WTC11 (cell line): ENCODE data around the gene LLGL2. TPM values are rescaled to one million over a fixed set of nuclear protein-coding genes. Genes with fewer than 3 reads are reported as not detected.
A peak's percentile ranks its signal among the peaks of the same experiment; 100 is the strongest.

Source experiments
- ATAC-seq: fragments of 200-7000 bp; cut with Tn5 transposase; 2 replicates; pipeline ENCODE4 v1.10.0; 2021; ENCODE audit warnings: mild to moderate bottlenecking, moderate library complexity
- CTCF ChIA-PET: fragments of 300-600 bp; sonication (Branson Sonifier 250); formaldehyde crosslinking; loops from one replicate; lab custom pipeline; 2021; ENCODE audit warnings: antibody characterized with exemption; lab: Charles Lee
- POLR2A ChIA-PET: fragments of 350-600 bp; sonication (Branson Sonifier 250); formaldehyde crosslinking; loops from one replicate; lab custom pipeline; 2021; ENCODE audit warnings: antibody characterized with exemption; lab: Charles Lee
- DNase-seq: peaks from one replicate; pipeline ENCODE4 v3.0.0; 2021; ENCODE audit warnings: low spot score
- H3K27ac Mint-ChIP-seq: 2 replicates; pipeline ENCODE4 v1.8.0; 2021; ENCODE audit warnings: mixed read lengths
- H3K27me3 Mint-ChIP-seq: 2 replicates; pipeline ENCODE4 v1.8.0; 2021; ENCODE audit warnings: low read depth, mild to moderate bottlenecking, moderate library complexity, mixed read lengths
- H3K36me3 Mint-ChIP-seq: 2 replicates; pipeline ENCODE4 v1.8.0; 2021; ENCODE audit warnings: mixed read lengths
- H3K4me1 Mint-ChIP-seq: 2 replicates; pipeline ENCODE4 v1.8.0; 2022; ENCODE audit warnings: mixed read lengths
- H3K4me3 Mint-ChIP-seq: 2 replicates; pipeline ENCODE4 v1.8.0; 2021; ENCODE audit warnings: mild to moderate bottlenecking, moderate library complexity, mixed read lengths
- H3K9me3 Mint-ChIP-seq: 2 replicates; pipeline ENCODE4 v1.8.0; 2021; ENCODE audit warnings: mixed read lengths
- ATF1 ChIP-seq: sonication (generic); formaldehyde crosslinking; IDR thresholded peaks from 2 replicates; pipeline ENCODE4 v1.8.1; 2023; ENCODE audit warnings: mild to moderate bottlenecking, moderate library complexity, missing genetic modification reagents
- ATF6 ChIP-seq: sonication (generic); formaldehyde crosslinking; IDR thresholded peaks from 2 replicates; pipeline ENCODE4 v1.8.1; 2023; ENCODE audit warnings: mild to moderate bottlenecking, missing genetic modification reagents
- CBFB ChIP-seq: sonication (generic); formaldehyde crosslinking; IDR thresholded peaks from 2 replicates; pipeline ENCODE4 v1.8.1; 2022; ENCODE audit warnings: mild to moderate bottlenecking, low read depth, missing genetic modification reagents
- CDX4 ChIP-seq: fragments of 250-450 bp; sonication (Bioruptor Pico); IDR thresholded peaks from 2 replicates; pipeline ENCODE4 v1.9.0; 2021; ENCODE audit warnings: moderate library complexity, mild to moderate bottlenecking, inconsistent platforms, borderline replicate concordance
- ELF4 ChIP-seq: sonication (generic); formaldehyde crosslinking; IDR thresholded peaks from 2 replicates; pipeline ENCODE4 v1.8.1; 2022; ENCODE audit warnings: low read depth, mild to moderate bottlenecking, moderate library complexity, missing genetic modification reagents
- ERG ChIP-seq: fragments of 250-450 bp; sonication (Bioruptor Pico); IDR thresholded peaks from 2 replicates; pipeline ENCODE4 v1.8.0; 2021; ENCODE audit warnings: mild to moderate bottlenecking
- FOXJ3 ChIP-seq: sonication (generic); formaldehyde crosslinking; IDR thresholded peaks from 2 replicates; pipeline ENCODE4 v1.9.0; 2021; ENCODE audit warnings: missing genetic modification reagents, mild to moderate bottlenecking, borderline replicate concordance
- GTF2I ChIP-seq: fragments of 250-450 bp; sonication (Bioruptor Pico); conservative IDR thresholded peaks from 2 replicates; pipeline ENCODE4 v1.4.0; 2021; ENCODE audit warnings: mild to moderate bottlenecking
- HMGXB4 ChIP-seq: sonication (generic); formaldehyde crosslinking; IDR thresholded peaks from 2 replicates; pipeline ENCODE4 v1.8.1; 2023; ENCODE audit warnings: mild to moderate bottlenecking, moderate library complexity, missing genetic modification reagents
- KAT7 ChIP-seq: sonication (generic); formaldehyde crosslinking; IDR thresholded peaks from 2 replicates; pipeline ENCODE4 v1.8.1; 2023; ENCODE audit warnings: missing genetic modification reagents, mild to moderate bottlenecking, borderline replicate concordance
- MYBL2 ChIP-seq: sonication (generic); formaldehyde crosslinking; IDR thresholded peaks from 2 replicates; pipeline ENCODE4 v1.8.1; 2023; ENCODE audit warnings: mild to moderate bottlenecking, moderate library complexity, missing genetic modification reagents
- NFE2L1 ChIP-seq: sonication (generic); formaldehyde crosslinking; IDR thresholded peaks from 2 replicates; pipeline ENCODE4 v1.8.1; 2023; ENCODE audit warnings: missing genetic modification reagents
- PRDM15 ChIP-seq: sonication (generic); formaldehyde crosslinking; IDR thresholded peaks from 2 replicates; pipeline ENCODE4 v1.8.0; 2022; ENCODE audit warnings: missing genetic modification reagents
- PRRX2 ChIP-seq: fragments of 250-450 bp; sonication (Bioruptor Pico); IDR thresholded peaks from 2 replicates; pipeline ENCODE4 v1.8.0; 2021; ENCODE audit warnings: mild to moderate bottlenecking
- RELA ChIP-seq: sonication (generic); formaldehyde crosslinking; IDR thresholded peaks from 2 replicates; pipeline ENCODE4 v1.8.1; 2022; ENCODE audit warnings: missing genetic modification reagents, mild to moderate bottlenecking, borderline replicate concordance
- SOX15 ChIP-seq: fragments of 250-450 bp; sonication (Bioruptor Pico); IDR thresholded peaks from 2 replicates; pipeline ENCODE4 v1.9.0; 2021; ENCODE audit warnings: mild to moderate bottlenecking
- TEAD4 ChIP-seq: sonication (generic); formaldehyde crosslinking; IDR thresholded peaks from 2 replicates; pipeline ENCODE4 v1.8.0; 2022; ENCODE audit warnings: mild to moderate bottlenecking, missing genetic modification reagents
- ZBTB43 ChIP-seq: sonication (generic); formaldehyde crosslinking; IDR thresholded peaks from 2 replicates; pipeline ENCODE4 v1.8.1; 2023; ENCODE audit warnings: mild to moderate bottlenecking, missing genetic modification reagents
- ZMAT4 ChIP-seq: fragments of 250-450 bp; sonication (Bioruptor Pico); IDR thresholded peaks from 2 replicates; pipeline ENCODE4 v1.9.0; 2021; ENCODE audit warnings: mild to moderate bottlenecking
- ZNF121 ChIP-seq: sonication (generic); formaldehyde crosslinking; IDR thresholded peaks from 2 replicates; pipeline ENCODE4 v1.8.0; 2023; ENCODE audit warnings: missing genetic modification reagents
- ZNF512 ChIP-seq: sonication (generic); formaldehyde crosslinking; IDR thresholded peaks from 2 replicates; pipeline ENCODE4 v1.8.1; 2022; ENCODE audit warnings: missing genetic modification reagents, borderline replicate concordance
- total RNA-seq: library from RNA; stranded (reverse); gene quantifications from 3 replicates; pipeline ENCODE4 v1.2.3, GENCODE V29; 2021

The LLGL2 gene
- total RNA-seq, 1 experiment from 2014 or later: 103 TPM

GRCh38 chr17:75574404-75575036, 49.0 kb downstream of the LLGL2 start (continued):
- no peak for TF ChIP-seq ZNF512 (CRISPR knock-in tag)
- TF ChIP-seq ZMAT4 (CRISPR knock-in tag): no peak
- no peak for TF ChIP-seq ZBTB43
- TF ChIP-seq PRDM15: no peak
- TF ChIP-seq HMGXB4 (CRISPR knock-in tag): no peak

- Mint-ChIP-seq H3K27ac (peak overlapping the region; percentile 62; the same call in 1 of the 2 replicates), H3K27me3 (no peaks in the 10 kb centered on the region; the same call in 1 of the 2 replicates)
These were observed 49.7 kb downstream of the LLGL2 start for GRCh38 chr17:75575197-75575596.

GRCh38 chr17:75575728-75576127, 50.2 kb downstream of the LLGL2 start:
- Mint-ChIP-seq H3K9me3 (0 out of 2 replicates have a peak, but pooled peaks cover 3% of the 10 kb centered on the region), H3K27me3 (peaks cover 3% of the 10 kb centered on the region; the same call in 1 of the 2 replicates), H3K4me3 (no peak overlapping the region), H3K36me3 (0 out of 2 replicates have a peak, but pooled peaks cover under 1% of the 10 kb centered on the region), H3K27ac (peak overlapping the region; percentile 62; the same call in 1 of the 2 replicates), H3K4me1 (peaks cover 4% of the 10 kb centered on the region)
- DNase-seq: no peak
- ATAC-seq: no peak
- POLR2A ChIA-PET: no interaction called here
- CTCF ChIA-PET: interaction anchor here (1.4 kb wide), 1 partner anchor 26 kb away, joined by 5 read pairs; no protein-coding TSS in a partner anchor
- TF ChIP-seq ERG (CRISPR knock-in tag) (no peak), PRRX2 (no peak), FOXJ3 (CRISPR knock-in tag) (no peak), RELA (CRISPR knock-in tag) (no peak), CBFB (CRISPR knock-in tag) (no peak), CDX4 (no peak), ATF1 (no peak), SOX15 (CRISPR knock-in tag) (no peak), KAT7 (CRISPR knock-in tag) (no peak), ATF6 (CRISPR knock-in tag) (no peak), ZNF121 (no peak), ELF4 (no peak), NFE2L1 (no peak), GTF2I (CRISPR knock-in tag) (no peak), MYBL2 (no peak)

More at GRCh38 chr17:75575197-75575596, 49.7 kb downstream of the LLGL2 start:
- Mint-ChIP-seq H3K36me3 (0 out of 2 replicates have a peak, but pooled peaks cover 3% of the 10 kb centered on the region), H3K4me1 (peaks cover 4% of the 10 kb centered on the region), H3K4me3 (no peak overlapping the region), H3K9me3 (no peaks in the 10 kb centered on the region)
- DNase-seq (no peak), ATAC-seq (no peak)
- ChIA-PET CTCF (no interaction called here), POLR2A (no interaction called here)
- no peak for TF ChIP-seq TEAD4 (CRISPR knock-in tag)
